ENCODE data around the gene SHISA4.
"Not testable (repeated sequence)": the region's sequence is repeated elsewhere in the genome, so short reads cannot be mapped to it uniquely, and the experiment has no call there.

Gene SHISA4

DNA sequence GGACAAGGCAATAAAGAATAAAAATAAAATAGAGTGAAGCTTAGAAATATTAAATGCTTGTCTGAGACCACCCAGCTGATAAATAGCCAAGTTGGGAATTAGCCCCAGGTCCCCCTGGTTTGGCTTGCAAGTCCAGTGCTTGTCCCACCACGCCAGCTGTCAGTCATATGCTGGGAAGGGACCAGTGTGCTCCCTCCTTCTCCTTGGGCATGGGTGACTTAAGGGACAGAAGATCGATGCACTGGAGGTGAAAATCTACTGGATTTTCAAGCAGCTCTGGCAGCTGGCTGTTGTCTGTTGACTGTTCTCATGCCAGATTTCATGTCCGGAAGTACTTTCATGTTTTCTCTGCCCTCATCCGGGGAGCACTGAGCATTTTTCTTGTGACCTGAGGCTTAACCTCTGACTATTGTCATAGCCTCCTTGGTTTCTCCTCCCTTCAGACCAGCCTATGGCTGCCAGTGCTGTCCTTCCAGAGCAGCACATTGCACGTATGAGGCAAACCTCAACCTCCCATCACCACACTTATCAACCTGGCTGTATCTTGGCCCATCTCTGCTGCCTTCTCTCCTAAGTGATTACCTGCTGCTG lies 45.2 kb downstream of the SHISA4 start:
- TF ChIP-seq, protein P1, sequence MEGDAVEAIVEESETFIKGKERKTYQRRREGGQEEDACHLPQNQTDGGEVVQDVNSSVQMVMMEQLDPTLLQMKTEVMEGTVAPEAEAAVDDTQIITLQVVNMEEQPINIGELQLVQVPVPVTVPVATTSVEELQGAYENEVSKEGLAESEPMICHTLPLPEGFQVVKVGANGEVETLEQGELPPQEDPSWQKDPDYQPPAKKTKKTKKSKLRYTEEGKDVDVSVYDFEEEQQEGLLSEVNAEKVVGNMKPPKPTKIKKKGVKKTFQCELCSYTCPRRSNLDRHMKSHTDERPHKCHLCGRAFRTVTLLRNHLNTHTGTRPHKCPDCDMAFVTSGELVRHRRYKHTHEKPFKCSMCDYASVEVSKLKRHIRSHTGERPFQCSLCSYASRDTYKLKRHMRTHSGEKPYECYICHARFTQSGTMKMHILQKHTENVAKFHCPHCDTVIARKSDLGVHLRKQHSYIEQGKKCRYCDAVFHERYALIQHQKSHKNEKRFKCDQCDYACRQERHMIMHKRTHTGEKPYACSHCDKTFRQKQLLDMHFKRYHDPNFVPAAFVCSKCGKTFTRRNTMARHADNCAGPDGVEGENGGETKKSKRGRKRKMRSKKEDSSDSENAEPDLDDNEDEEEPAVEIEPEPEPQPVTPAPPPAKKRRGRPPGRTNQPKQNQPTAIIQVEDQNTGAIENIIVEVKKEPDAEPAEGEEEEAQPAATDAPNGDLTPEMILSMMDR (IDR thresholded peaks at IDR 0.05; ENCODE audit: extremely low read depth, insufficient read depth, missing control alignments) = no peak
- in situ Hi-C loops (cut with MboI; ENCODE audit: low pct_unique_long_range_greater_than_20kb, low sequenced_read_pairs, unreplicated experiment) = no loop called here
- DNase-seq (ENCODE audit: low spot score) = no peak

DNA sequence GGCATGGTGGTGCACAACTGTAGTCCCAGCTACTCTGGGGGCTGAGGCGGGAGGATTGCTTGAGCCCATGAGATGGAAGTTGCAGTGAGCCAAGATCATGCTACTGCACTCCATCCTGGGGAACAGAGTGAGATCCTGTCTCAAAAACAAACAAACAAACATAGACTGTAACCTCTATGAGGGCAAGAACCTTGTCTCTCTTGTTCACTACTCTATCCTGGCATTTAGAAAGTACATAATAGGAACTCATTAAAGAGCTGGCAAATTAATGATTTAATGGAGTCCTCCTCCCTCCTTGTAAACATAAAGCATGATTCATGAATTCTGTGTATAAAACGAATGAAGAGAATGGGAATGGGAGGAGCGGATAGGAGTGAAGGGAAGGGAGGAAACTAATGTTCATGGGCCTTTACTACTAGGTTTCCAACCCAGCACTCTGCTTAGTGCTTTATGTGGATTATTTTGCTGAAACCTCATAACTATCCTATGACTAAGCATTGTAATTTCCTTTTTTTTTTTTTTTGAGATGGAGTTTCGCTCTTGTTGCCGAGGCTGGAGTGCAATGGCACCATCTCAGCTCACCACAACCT lies 49.0 kb downstream of the SHISA4 start:
- TF ChIP-seq, protein P1 (IDR thresholded peaks at IDR 0.05; ENCODE audit: extremely low read depth, insufficient read depth, missing control alignments) = no peak
- in situ Hi-C loops (cut with MboI; ENCODE audit: low pct_unique_long_range_greater_than_20kb, low sequenced_read_pairs, unreplicated experiment) = no loop called here
- DNase-seq (ENCODE audit: low spot score) = no peak

DNA sequence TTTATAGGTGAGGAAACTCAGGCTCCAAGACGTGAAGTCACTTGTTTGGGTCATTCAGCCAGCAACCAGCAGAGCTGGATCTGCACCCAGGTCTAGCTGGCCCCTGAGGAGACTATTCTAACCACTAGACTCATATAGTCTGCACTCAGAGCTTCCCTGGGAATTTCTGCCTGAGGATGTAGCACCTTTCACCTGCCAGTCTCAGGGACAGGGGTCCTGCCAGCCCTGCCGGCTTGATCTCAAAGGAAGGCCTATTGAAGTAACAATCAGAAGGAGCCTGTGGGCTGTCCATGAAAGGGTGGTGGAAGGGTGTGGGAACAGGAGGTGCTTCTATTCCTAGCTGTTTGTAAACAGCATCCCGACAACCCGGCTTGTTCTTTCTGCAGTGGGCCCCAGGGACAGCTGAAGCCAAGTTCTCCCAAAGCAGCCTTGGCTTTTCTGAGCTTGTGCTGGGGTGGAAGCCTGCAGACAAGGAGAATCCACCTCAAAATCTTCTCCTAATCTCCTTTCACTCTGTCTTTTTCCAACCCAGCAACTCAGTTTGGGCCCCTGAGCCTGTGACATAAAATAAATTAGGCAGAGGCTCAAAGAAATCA lies 49.8 kb downstream of the SHISA4 start:
- in situ Hi-C loops (cut with MboI; ENCODE audit: low pct_unique_long_range_greater_than_20kb, low sequenced_read_pairs, unreplicated experiment) = no loop called here
- no peak for DNase-seq (ENCODE audit: low spot score)
- TF ChIP-seq, protein P1 (IDR thresholded peaks at IDR 0.05; ENCODE audit: extremely low read depth, insufficient read depth, missing control alignments) = no peak

DNA sequence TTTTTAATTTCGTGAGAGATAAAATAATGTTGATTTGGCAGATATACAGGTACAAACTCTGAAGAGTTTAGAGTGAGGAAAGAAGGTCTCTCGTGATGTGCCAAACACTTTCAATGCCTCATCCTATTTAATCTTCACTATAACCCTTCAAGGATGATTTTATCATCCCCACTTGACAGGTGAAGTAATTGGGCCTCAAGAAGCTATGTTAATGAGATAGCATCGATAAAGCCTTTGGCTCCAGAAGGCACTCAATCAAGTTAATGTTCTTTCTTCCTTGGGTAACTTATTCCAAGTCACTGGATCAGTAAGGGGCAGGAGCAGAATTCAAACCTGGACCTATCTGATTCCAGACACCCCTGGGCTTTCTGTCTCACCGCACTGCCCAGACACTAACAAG lies 50.5 kb downstream of the SHISA4 start:
- TF ChIP-seq, protein P1 (IDR thresholded peaks at IDR 0.05; ENCODE audit: extremely low read depth, insufficient read depth, missing control alignments) = no peak
- DNase-seq (ENCODE audit: low spot score) = no peak

DNA sequence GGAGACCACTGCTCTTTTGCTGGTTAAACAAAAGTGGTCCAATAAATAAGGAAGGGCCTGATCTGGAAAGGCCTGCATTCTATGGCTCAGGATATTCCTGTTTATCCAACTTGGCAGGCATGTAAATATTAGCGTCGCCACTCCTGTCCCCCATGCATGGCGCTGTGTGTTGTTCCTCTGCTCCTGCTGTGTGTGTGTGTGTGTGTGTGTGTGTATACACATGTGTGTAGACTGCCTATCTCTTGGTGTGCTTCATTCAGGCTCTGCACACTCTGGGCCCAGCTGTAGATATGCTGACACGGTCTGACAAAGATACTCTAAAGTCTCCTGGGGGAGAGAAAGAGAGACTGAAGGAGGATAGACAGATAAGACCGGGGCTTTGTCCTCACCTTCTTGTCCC lies 50.9 kb downstream of the SHISA4 start:
- DNase-seq (ENCODE audit: low spot score) = no peak
- TF ChIP-seq, protein P1 (IDR thresholded peaks at IDR 0.05; ENCODE audit: extremely low read depth, insufficient read depth, missing control alignments) = no peak
- in situ Hi-C loops (cut with MboI; ENCODE audit: low pct_unique_long_range_greater_than_20kb, low sequenced_read_pairs, unreplicated experiment) = no loop called here

More for the DNA sequence above, 50.5 kb downstream of the SHISA4 start:
- in situ Hi-C loops (cut with MboI; ENCODE audit: low pct_unique_long_range_greater_than_20kb, low sequenced_read_pairs, unreplicated experiment) = no loop called here

DNA sequence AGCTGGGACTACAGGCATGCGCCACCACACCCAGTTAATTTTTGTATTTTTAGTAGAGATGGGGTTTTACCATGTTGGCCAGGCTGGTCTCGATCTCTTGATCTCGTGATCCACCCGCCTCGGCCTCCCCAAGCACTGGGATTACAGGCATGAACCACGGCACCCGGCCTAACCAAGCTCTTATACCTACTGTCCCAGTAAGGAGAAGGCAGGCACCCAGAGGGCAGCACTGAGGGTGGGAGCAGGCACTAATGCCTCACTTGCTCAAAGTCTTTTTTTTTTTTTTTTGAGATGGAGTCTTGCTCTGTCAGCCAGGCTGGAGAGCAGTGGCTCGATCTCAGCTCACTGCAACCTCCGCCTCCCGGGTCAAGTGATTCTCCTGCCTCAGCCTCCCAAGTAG lies 51.6 kb downstream of the SHISA4 start:
- in situ Hi-C loops (cut with MboI; ENCODE audit: low pct_unique_long_range_greater_than_20kb, low sequenced_read_pairs, unreplicated experiment); DNase-seq (ENCODE audit: low spot score): not testable (repeated sequence)

DNA sequence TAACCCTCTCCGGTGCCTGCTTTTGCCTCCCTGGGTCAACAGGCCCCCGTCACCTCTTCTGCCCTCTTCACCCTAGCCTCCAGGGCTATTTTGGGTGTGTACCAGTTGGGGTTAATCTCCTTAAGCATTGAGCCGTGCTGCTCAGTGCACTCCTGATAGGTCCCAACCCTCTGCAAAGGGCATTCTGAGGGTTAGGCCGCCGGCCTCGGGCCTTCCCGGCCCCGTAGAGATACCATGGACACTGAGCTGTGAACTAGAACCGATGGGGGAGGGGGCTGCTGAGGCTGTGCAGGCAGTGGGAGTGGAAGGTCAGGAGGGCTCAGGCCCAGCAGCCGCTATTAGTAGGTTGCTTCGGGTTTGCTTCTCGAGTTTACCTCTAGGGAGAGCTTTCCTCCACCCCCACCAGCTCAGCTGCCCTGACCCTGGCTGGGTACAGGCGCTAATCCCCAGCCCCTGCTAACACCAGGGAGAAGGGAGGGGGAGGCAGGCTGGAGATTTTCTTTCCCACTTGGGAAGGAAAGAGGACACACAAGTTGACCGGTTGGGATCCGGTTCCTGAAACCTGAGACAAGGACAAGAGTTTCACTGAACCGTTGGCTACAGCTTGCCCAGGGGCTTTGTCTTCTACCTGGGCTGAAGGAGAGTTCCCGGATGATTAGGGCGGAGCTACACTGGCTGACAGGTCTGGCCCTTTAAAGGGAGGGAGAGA lies 52.9 kb downstream of the SHISA4 start:
- in situ Hi-C loops (cut with MboI; ENCODE audit: low pct_unique_long_range_greater_than_20kb, low sequenced_read_pairs, unreplicated experiment) = no loop called here
- TF ChIP-seq, protein P1 (IDR thresholded peaks at IDR 0.05; ENCODE audit: extremely low read depth, insufficient read depth, missing control alignments) = no peak
- no peak for DNase-seq (ENCODE audit: low spot score)
